HEK293 (cell line): ENCODE data around the gene HOATZ.

Source experiments
- CTCF ChIA-PET: fragments of 350-600 bp; formaldehyde crosslinking; extraction: SDS; loops from one replicate; lab custom pipeline; 2021; ENCODE audit warnings: antibody characterized with exemption; lab: Yijun Ruan, JAX
- POLR2A ChIA-PET: fragments of 300-600 bp; formaldehyde crosslinking; extraction: SDS; loops from one replicate; lab custom pipeline; 2020; ENCODE audit warnings: antibody characterized with exemption, inconsistent platforms; lab: Yijun Ruan, JAX
- H3K27ac ChIP-seq: fragments of 200-500 bp; sonication (Bioruptor generic); 2 replicates; pipeline ENCODE4 v1.5.1; 2014; ENCODE audit warnings: low read depth, low read length, control low read depth, inconsistent platforms; ENCODE audit errors: extremely low read depth
- H3K36me3 ChIP-seq, 2 experiments: fragments of 200-500 bp in 1 of 2; sonication (Bioruptor generic) in 1 of 2; 1 replicate in 1 of 2; 2 replicates in 1 of 2; pipeline ENCODE4 v1.5.1; 2014 to 2017; ENCODE audit warnings: inconsistent platforms in 2 of 2, low read length in 2 of 2; ENCODE audit not compliant: control insufficient read depth in 2 of 2, insufficient read depth in 1 of 2
- H3K4me1 ChIP-seq: fragments of 200-500 bp; sonication (Bioruptor generic); 2 replicates; pipeline ENCODE4 v1.5.1; 2014; ENCODE audit warnings: mild to moderate bottlenecking, low read length, inconsistent platforms; ENCODE audit not compliant: control insufficient read depth, insufficient read depth
- H3K4me3 ChIP-seq: 2 replicates; pipeline ENCODE4 v1.5.1; 2011; ENCODE audit warnings: low read depth, mild to moderate bottlenecking, control low read depth, low read length, moderate library complexity
- H3K9me3 ChIP-seq: fragments of 200-500 bp; sonication (Bioruptor generic); 2 replicates; pipeline ENCODE4 v1.5.1; 2014; ENCODE audit warnings: low read depth, low read length, inconsistent platforms; ENCODE audit not compliant: control insufficient read depth, insufficient read depth
- GLI4 ChIP-seq: fragments of 450-650 bp; formaldehyde crosslinking; IDR thresholded peaks from 2 replicates; pipeline ENCODE4 v1.5.1; 2016; ENCODE audit warnings: missing biosample characterization, missing genetic modification characterization
- GLIS1 ChIP-seq: fragments of 450-650 bp; formaldehyde crosslinking; IDR thresholded peaks from 2 replicates; pipeline ENCODE4 v1.5.1; 2016; ENCODE audit warnings: missing biosample characterization, missing genetic modification characterization
- OVOL3 ChIP-seq: fragments of 450-650 bp; formaldehyde crosslinking; IDR thresholded peaks from 2 replicates; pipeline ENCODE4 v1.5.1; 2016; ENCODE audit warnings: missing biosample characterization, missing genetic modification characterization
- ZFP69B ChIP-seq: fragments of 450-650 bp; formaldehyde crosslinking; IDR thresholded peaks from 2 replicates; pipeline ENCODE4 v1.5.1; 2016; ENCODE audit warnings: missing biosample characterization, missing genetic modification characterization
- ZIC2 ChIP-seq: fragments of 450-650 bp; formaldehyde crosslinking; IDR thresholded peaks from 2 replicates; pipeline ENCODE4 v1.5.1; 2016; ENCODE audit warnings: missing biosample characterization, missing genetic modification characterization
- ZNF112 ChIP-seq: fragments of 450-650 bp; formaldehyde crosslinking; IDR thresholded peaks from 2 replicates; pipeline ENCODE4 v1.5.0; 2017; ENCODE audit warnings: missing biosample characterization, missing genetic modification characterization
- ZNF146 ChIP-seq: fragments of 450-650 bp; formaldehyde crosslinking; IDR thresholded peaks from 2 replicates; pipeline ENCODE4 v1.5.1; 2016; ENCODE audit warnings: missing biosample characterization, missing genetic modification characterization
- ZNF175 ChIP-seq: fragments of 450-650 bp; formaldehyde crosslinking; IDR thresholded peaks from 2 replicates; pipeline ENCODE4 v1.5.1; 2016; ENCODE audit warnings: missing biosample characterization, missing genetic modification characterization
- ZNF354C ChIP-seq: fragments of 450-650 bp; formaldehyde crosslinking; IDR thresholded peaks from 2 replicates; pipeline ENCODE4 v1.5.1; 2016; ENCODE audit warnings: missing biosample characterization, missing genetic modification characterization, low read depth, borderline replicate concordance
- ZNF423 ChIP-seq: fragments of 450-650 bp; formaldehyde crosslinking; IDR thresholded peaks from 2 replicates; pipeline ENCODE4 v1.5.1; 2016; ENCODE audit warnings: missing biosample characterization, missing genetic modification characterization
- ZNF514 ChIP-seq: fragments of 450-650 bp; formaldehyde crosslinking; IDR thresholded peaks from 2 replicates; pipeline ENCODE4 v1.5.1; 2016; ENCODE audit warnings: missing biosample characterization, missing genetic modification characterization
- ZNF561 ChIP-seq: fragments of 450-650 bp; IDR thresholded peaks from 2 replicates; pipeline ENCODE4 v1.5.1; 2018; ENCODE audit warnings: missing biosample characterization, missing genetic modification characterization, borderline replicate concordance
- ZNF654 ChIP-seq: fragments of 450-650 bp; formaldehyde crosslinking; IDR thresholded peaks from 2 replicates; pipeline ENCODE4 v1.5.1; 2016; ENCODE audit warnings: low read depth, missing biosample characterization, missing genetic modification characterization
- ZNF658 ChIP-seq: fragments of 450-650 bp; formaldehyde crosslinking; IDR thresholded peaks from 2 replicates; pipeline ENCODE4; 2016; ENCODE audit warnings: missing biosample characterization, missing genetic modification characterization
- ZNF785 ChIP-seq: fragments of 450-650 bp; formaldehyde crosslinking; IDR thresholded peaks from 2 replicates; pipeline ENCODE4 v1.5.1; 2016; ENCODE audit warnings: missing biosample characterization, missing genetic modification characterization
- ZSCAN18 ChIP-seq: fragments of 450-650 bp; formaldehyde crosslinking; IDR thresholded peaks from 2 replicates; pipeline ENCODE4 v1.5.1; 2016; ENCODE audit warnings: missing biosample characterization, missing genetic modification characterization
- TF ChIP-seq, protein P1 (sequence below): fragments of 450-650 bp; formaldehyde crosslinking; IDR thresholded peaks from 2 replicates; pipeline ENCODE4 v1.5.1; 2017; ENCODE audit warnings: missing biosample characterization, missing genetic modification characterization

HOATZ gene

DNA sequence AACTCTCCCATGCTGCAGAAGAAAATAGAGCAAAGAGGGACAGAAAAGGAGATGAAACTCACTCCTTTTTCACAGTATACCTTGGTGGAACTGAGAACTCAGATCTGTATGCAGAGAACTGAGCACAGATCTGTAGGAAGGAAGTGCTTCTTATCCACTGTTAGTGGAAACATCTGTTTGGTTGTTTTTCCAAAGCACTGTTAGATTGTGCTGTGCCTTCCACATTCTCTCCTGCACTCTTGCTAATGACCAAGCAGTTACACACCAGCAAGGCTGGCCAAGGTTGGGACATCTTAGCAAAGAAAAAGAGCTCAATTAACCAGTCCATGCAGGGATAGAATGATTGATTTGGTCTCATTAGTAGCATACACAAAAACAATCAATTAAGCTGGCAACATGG is 67.6 kb downstream of the HOATZ start (continued):
- TF ChIP-seq ZNF514 (tag by site-specific recombination), result no peak
- TF ChIP-seq GLI4, result no peak

GRCh38 chr11:111582881-111583280 is 68.3 kb downstream of the HOATZ start:
- TF ChIP-seq, protein P1, sequence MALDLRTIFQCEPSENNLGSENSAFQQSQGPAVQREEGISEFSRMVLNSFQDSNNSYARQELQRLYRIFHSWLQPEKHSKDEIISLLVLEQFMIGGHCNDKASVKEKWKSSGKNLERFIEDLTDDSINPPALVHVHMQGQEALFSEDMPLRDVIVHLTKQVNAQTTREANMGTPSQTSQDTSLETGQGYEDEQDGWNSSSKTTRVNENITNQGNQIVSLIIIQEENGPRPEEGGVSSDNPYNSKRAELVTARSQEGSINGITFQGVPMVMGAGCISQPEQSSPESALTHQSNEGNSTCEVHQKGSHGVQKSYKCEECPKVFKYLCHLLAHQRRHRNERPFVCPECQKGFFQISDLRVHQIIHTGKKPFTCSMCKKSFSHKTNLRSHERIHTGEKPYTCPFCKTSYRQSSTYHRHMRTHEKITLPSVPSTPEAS (tag by site-specific recombination), result peak; percentile 66; the same call in 1 of the 2 replicates
- no peak for TF ChIP-seq ZNF354C (tag by site-specific recombination)
- TF ChIP-seq, all 188 proteins: peak for 1
- Histone ChIP-seq H3K36me3 (no peaks in the 10 kb centered on the region), H3K4me3 (no peak overlapping the region), H3K27ac (no peak overlapping the region), H3K9me3 (no peaks in the 10 kb centered on the region), H3K4me1 (no peaks in the 10 kb centered on the region)
- ChIA-PET POLR2A (interaction anchor here (0.7 kb wide), 1 partner anchor 182 kb away, joined by 4 read pairs; no protein-coding TSS in a partner anchor), CTCF (interaction anchor here (1.1 to 1.5 kb wide), 3 partner anchors 16 to 195 kb away, joined by 5 to 6 read pairs (median 5); no protein-coding TSS in a partner anchor)

GRCh38 chr11:111585371-111585770 is 70.8 kb downstream of the HOATZ start:
- Histone ChIP-seq H3K4me3 (no peak overlapping the region), H3K4me1 (no peaks in the 10 kb centered on the region), H3K9me3 (no peaks in the 10 kb centered on the region), H3K36me3 (no peaks in the 10 kb centered on the region), H3K27ac (no peak overlapping the region)
- no peak for TF ChIP-seq ZNF354C (tag by site-specific recombination)
- no peak for TF ChIP-seq GLIS1
- no peak for TF ChIP-seq ZNF146 (tag by site-specific recombination)
- TF ChIP-seq OVOL3, result no peak
- no peak for TF ChIP-seq ZFP69B (tag by site-specific recombination)
- TF ChIP-seq ZNF658 (tag by site-specific recombination), result no peak
- TF ChIP-seq ZNF561 (tag by site-specific recombination), result no peak
- no peak for TF ChIP-seq ZSCAN18 (tag by site-specific recombination)
- no peak for TF ChIP-seq ZNF175
- TF ChIP-seq ZNF785, result no peak
- no peak for TF ChIP-seq ZNF112 (tag by site-specific recombination)
- TF ChIP-seq ZNF423, result no peak
- ChIA-PET POLR2A (no interaction called here), CTCF (interaction anchor here (0.6 to 3.7 kb wide), 5 partner anchors 12 to 255 kb away, joined by 3 to 38 read pairs (median 3); no protein-coding TSS in a partner anchor)

- H3K36me3 ChIP-seq, result no peaks in the 10 kb centered on the region
- POLR2A ChIA-PET, result no interaction called here
- TF ChIP-seq ZNF654 (tag by site-specific recombination) (peak; percentile 50), ZIC2 (tag by site-specific recombination) (no peak)
- TF ChIP-seq, all 188 proteins: peak for 1
- CTCF ChIA-PET, result interaction anchor here (0.5 to 3.7 kb wide), 28 partner anchors 9 to 407 kb away, joined by 3 to 38 read pairs (median 4); partner anchors contain the start of gene PPP2R1B
- Histone ChIP-seq H3K4me1 (no peaks in the 10 kb centered on the region), H3K27ac (no peak overlapping the region), H3K9me3 (no peaks in the 10 kb centered on the region), H3K4me3 (no peak overlapping the region)
Measured at GRCh38 chr11:111586388-111586831, 71.8 kb downstream of the HOATZ start.
